HUES6 (cell line): ENCODE measurements around the gene ZSCAN29.
A peak's percentile ranks its signal among the peaks of the same experiment; 100 is the strongest.

Experiments used
- H3K27ac ChIP-seq: 2 replicates; pipeline ENCODE4 v1.7.0; 2013; ENCODE audit warnings: low read depth, mild to moderate bottlenecking, low read length, inconsistent platforms
- H3K27me3 ChIP-seq: 2 replicates; pipeline ENCODE4 v1.6.1; 2013; ENCODE audit warnings: low read length; ENCODE audit not compliant: control insufficient read depth, insufficient read depth
- H3K36me3 ChIP-seq: 2 replicates; pipeline ENCODE4 v1.6.1; 2013; ENCODE audit warnings: low read length; ENCODE audit not compliant: control insufficient read depth, insufficient read depth
- H3K4me1 ChIP-seq: 2 replicates; pipeline ENCODE4 v1.6.1; 2013; ENCODE audit warnings: low read length; ENCODE audit not compliant: control insufficient read depth, insufficient read depth
- H3K4me3 ChIP-seq: 2 replicates; pipeline ENCODE4 v1.5.1; 2013; ENCODE audit warnings: low read depth, low read length
- H3K9ac ChIP-seq: one replicate; pipeline ENCODE4 v1.6.1; 2013; ENCODE audit warnings: mild to moderate bottlenecking, low read length
- H3K9me3 ChIP-seq: 2 replicates; pipeline ENCODE4 v1.6.1; 2013; ENCODE audit warnings: low read depth, low read length; ENCODE audit not compliant: control insufficient read depth, insufficient read depth

Gene ZSCAN29

DNA sequence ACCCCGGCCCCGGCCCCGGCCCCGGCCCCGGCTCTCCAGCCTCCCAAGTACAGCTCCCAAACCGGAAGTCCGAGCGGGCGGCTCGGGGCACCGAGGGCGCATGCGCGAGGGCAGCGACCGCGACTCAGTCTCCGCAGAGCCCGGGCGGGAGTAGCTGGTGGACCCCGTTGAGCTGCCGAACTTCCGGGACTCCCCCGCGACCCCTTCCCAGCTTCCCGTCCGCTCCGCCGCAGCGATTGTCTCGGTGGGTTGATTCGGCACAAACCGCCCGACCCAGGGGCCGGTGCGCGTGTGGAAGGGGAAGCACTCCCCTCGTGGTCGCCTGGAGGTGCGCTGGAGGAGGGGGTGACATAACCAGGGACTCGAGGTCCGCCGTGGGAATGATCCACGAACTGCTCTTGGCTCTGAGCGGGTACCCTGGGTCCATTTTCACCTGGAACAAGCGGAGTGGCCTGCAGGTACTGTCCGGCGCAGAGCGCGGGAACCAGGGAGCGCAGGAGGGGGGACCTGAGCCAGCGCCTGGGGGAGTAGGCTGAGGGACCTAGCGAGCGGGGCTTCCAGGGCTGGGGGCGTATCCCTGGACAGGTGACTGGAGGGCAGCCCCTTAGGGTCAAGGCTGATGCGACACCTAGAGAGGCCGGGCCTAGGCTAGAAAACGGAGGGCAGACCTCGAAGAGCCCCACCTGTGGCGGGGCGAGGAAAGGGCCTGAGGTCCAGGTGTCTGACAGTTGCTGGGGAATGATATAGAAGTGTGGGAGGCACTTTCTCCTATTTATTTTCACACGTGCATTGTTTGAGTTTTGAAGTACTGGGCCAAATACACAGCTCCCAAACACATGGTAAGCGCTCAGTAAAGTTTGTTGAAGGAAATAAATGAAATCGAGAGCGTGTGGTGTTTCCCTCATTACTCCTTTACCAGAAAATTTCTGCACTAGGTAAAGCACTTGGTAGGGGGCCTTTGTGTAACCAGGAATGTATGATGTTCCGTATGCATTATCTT lies at the start of gene ZSCAN29, which contains the start of gene TUBGCP4:
Gene ZSCAN29, minus strand, starts transcription at position 69 of the 1,000 bp plus-strand sequence. CDS start 1,130 bp downstream, outside the sequence.
Gene TUBGCP4, plus strand, starts transcription at position 127 of the 1,000 bp plus-strand sequence. Its CDS starts 254 bp downstream, at position 381.
- Histone ChIP-seq H3K9me3 (no peaks in the 10 kb centered on the region), H3K9ac (peak within 1 kb of the TSS; percentile 95), H3K36me3 (peaks cover 25% of the 10 kb centered on the region), H3K27ac (peak within 1 kb of the TSS; percentile 34; the same call in 1 of the 2 replicates), H3K4me3 (peak within 1 kb of the TSS; percentile 98), H3K27me3 (no peaks in the 10 kb centered on the region), H3K4me1 (peaks cover 5% of the 10 kb centered on the region; the same call in 1 of the 2 replicates)

GRCh38 chr15:43420435-43420834 lies 49.6 kb upstream of the ZSCAN29 start:
- Histone ChIP-seq H3K36me3 (peaks cover 95% of the 10 kb centered on the region), H3K27ac (no peak overlapping the region), H3K27me3 (no peaks in the 10 kb centered on the region), H3K4me3 (no peak overlapping the region), H3K9me3 (no peaks in the 10 kb centered on the region), H3K4me1 (no peaks in the 10 kb centered on the region), H3K9ac (no peak overlapping the region)

DNA sequence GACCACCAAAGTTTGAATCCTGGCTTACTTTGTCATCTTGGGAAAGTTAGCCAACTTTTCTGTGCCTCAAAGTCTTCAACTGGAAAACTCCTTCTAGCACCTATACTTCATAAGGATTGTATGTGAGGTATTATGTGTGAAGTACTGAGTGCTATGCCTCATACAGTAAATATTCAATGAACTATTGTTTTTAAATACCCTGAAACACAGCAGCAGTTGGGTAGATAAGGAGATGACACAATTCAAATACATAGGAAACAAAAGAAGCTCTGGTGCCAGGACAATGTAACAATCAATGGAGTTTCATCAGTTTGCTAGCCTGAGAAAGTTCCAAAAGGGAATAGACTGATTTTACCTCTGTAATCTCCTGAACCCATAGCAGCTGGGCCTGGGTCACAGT lies 43.4 kb upstream of the ZSCAN29 start:
- Histone ChIP-seq H3K36me3 (peaks cover 88% of the 10 kb centered on the region), H3K9me3 (no peaks in the 10 kb centered on the region)

GRCh38 chr15:43412096-43412495 lies 41.3 kb upstream of the ZSCAN29 start:
- H3K27me3 ChIP-seq: no peaks in the 10 kb centered on the region
- H3K9ac ChIP-seq: no peak overlapping the region
- H3K36me3 ChIP-seq: peaks cover 90% of the 10 kb centered on the region
- no peak overlapping the region for H3K4me3 ChIP-seq
- H3K4me1 ChIP-seq: no peaks in the 10 kb centered on the region
- no peaks in the 10 kb centered on the region for H3K9me3 ChIP-seq
- H3K27ac ChIP-seq: no peak overlapping the region

More for the DNA sequence above, 43.4 kb upstream of the ZSCAN29 start:
- no peaks in the 10 kb centered on the region for H3K4me1 ChIP-seq
- no peak overlapping the region for H3K9ac ChIP-seq
- H3K27me3 ChIP-seq: no peaks in the 10 kb centered on the region
- H3K4me3 ChIP-seq: no peak overlapping the region
- no peak overlapping the region for H3K27ac ChIP-seq

DNA sequence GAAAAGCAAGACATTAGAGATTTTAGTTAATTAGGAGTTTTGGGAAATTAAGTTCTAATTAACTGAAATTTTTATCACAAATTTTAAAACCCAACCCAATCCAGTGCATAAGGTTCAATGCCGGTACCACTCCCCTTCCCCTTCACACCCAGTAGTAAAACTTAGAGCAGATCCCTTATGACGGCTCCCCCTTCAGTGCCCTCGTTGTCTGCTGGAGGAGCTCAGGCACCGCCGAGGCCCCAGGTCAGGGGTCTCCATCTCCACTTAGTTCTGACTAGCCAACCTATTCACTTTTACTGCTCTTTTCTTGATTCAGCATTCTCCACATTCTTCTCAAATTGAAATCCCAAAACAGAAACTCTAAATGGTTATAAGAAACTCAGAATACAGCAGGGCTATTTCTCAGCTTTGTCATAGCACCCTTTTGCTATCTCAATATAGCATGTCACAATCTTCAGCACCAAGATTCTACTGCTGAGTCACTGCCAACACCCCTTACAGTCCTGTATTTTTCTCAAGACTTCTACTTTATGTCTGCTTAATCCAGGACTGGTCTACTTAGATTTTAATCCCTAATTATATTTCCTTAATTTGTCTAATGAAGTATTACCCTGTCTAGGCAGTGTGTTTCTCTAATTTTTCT lies 39.9 kb upstream of the ZSCAN29 start:
- H3K9ac ChIP-seq: no peak overlapping the region
- peaks cover 90% of the 10 kb centered on the region for H3K36me3 ChIP-seq
- no peak overlapping the region for H3K27ac ChIP-seq

GRCh38 chr15:43408789-43409188 lies 37.9 kb upstream of the ZSCAN29 start:
- H3K27me3 ChIP-seq: no peaks in the 10 kb centered on the region
- no peaks in the 10 kb centered on the region for H3K9me3 ChIP-seq
- no peak overlapping the region for H3K27ac ChIP-seq
- no peak overlapping the region for H3K4me3 ChIP-seq
- no peak overlapping the region for H3K9ac ChIP-seq
- peaks cover 90% of the 10 kb centered on the region for H3K36me3 ChIP-seq
- no peaks in the 10 kb centered on the region for H3K4me1 ChIP-seq

More for the DNA sequence above, 39.9 kb upstream of the ZSCAN29 start:
- Histone ChIP-seq H3K4me3 (no peak overlapping the region), H3K4me1 (no peaks in the 10 kb centered on the region), H3K27me3 (no peaks in the 10 kb centered on the region), H3K9me3 (no peaks in the 10 kb centered on the region)

DNA sequence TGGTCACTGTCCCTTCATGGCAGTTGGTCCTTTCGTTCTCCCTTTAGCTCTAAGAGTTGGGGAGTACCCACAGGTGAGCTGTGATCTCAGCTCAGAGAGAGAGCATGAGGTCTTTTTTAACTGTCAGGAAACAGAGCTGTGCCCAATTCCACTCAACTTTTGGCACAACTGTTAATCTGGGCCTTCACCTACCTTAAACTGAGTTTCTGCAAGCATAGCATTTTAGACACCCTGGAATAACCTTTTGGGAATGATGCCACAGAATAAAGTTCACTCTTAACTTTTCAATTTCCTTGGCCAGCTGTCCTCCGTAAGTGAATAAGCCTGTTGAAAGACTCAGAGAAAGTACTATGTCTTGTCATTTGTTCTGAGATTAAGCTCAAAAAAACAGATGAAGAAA lies 36.0 kb upstream of the ZSCAN29 start:
- Histone ChIP-seq H3K36me3 (peaks cover 88% of the 10 kb centered on the region), H3K4me1 (no peaks in the 10 kb centered on the region), H3K27me3 (no peaks in the 10 kb centered on the region), H3K9me3 (no peaks in the 10 kb centered on the region), H3K9ac (no peak overlapping the region), H3K4me3 (no peak overlapping the region), H3K27ac (no peak overlapping the region)

GRCh38 chr15:43406189-43406588 lies 35.3 kb upstream of the ZSCAN29 start:
- no peaks in the 10 kb centered on the region for H3K4me1 ChIP-seq
- H3K9ac ChIP-seq: no peak overlapping the region
- H3K27ac ChIP-seq: no peak overlapping the region
- H3K27me3 ChIP-seq: no peaks in the 10 kb centered on the region
- no peak overlapping the region for H3K4me3 ChIP-seq
- H3K36me3 ChIP-seq: peaks cover 90% of the 10 kb centered on the region
- H3K9me3 ChIP-seq: no peaks in the 10 kb centered on the region

GRCh38 chr15:43404130-43404529 lies 33.3 kb upstream of the ZSCAN29 start:
- Histone ChIP-seq H3K27ac (no peak overlapping the region), H3K9ac (no peak overlapping the region), H3K36me3 (peaks cover 95% of the 10 kb centered on the region), H3K4me1 (no peaks in the 10 kb centered on the region), H3K4me3 (no peak overlapping the region), H3K27me3 (no peaks in the 10 kb centered on the region), H3K9me3 (no peaks in the 10 kb centered on the region)

- Histone ChIP-seq H3K27me3 (no peaks in the 10 kb centered on the region), H3K27ac (no peak overlapping the region), H3K9ac (no peak overlapping the region), H3K36me3 (peaks cover 95% of the 10 kb centered on the region), H3K4me3 (no peak overlapping the region), H3K4me1 (no peaks in the 10 kb centered on the region), H3K9me3 (no peaks in the 10 kb centered on the region)
These were observed 32.8 kb upstream of the ZSCAN29 start for GRCh38 chr15:43403616-43404015.

DNA sequence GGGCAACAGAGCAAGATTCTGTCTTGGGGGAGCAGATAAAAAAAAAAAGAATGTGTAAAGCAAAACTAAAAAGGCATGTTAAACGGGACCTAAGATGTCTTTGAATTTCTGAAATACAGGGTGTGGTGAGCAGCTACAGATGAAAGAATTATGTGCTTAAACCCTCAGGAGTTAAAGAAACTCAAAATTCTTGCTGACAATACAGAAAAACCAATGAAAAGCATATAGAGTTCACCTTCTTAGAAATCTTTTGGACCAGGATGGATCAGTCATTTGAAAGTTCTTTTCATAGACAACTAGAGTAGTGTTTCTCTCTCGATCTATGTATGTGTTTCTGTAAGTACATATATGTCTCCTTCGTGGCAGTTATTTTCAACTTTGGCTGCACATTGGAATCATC lies 31.4 kb upstream of the ZSCAN29 start:
- Histone ChIP-seq H3K9ac (no peak overlapping the region), H3K9me3 (no peaks in the 10 kb centered on the region), H3K4me1 (no peaks in the 10 kb centered on the region), H3K36me3 (peaks cover 94% of the 10 kb centered on the region), H3K27me3 (no peaks in the 10 kb centered on the region), H3K27ac (no peak overlapping the region), H3K4me3 (no peak overlapping the region)
